GM19372 (cell line): Measurements from ENCODE around the gene CFHR1.

Source experiments
- ATAC-seq: cut with Tn5 transposase; IDR thresholded peaks from one replicate; pipeline ENCODE4 v1.9.1; 2021; ENCODE audit warnings: mild to moderate bottlenecking, low read depth, moderate library complexity; ENCODE audit not compliant: unreplicated experiment

The CFHR1 gene

DNA sequence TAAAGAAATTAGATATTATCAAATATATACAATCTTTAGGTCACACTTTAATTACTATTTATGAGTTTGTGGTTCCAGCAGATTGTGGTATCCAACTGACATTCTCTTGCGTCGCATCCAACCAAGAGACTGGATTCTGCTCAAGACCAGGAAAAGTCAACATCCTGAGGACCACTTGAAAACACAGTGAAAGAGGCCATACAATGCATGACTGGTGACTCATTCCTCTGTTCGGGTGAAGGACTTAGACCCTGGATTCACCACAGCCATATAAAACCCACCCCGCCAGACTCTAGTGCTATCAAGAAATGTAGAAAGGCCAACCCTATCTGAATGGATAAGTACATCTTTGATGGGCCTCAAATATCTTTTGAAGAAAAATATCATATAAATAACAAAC, 53.9 kb downstream of the CFHR1 start:
- no peak for ATAC-seq

DNA sequence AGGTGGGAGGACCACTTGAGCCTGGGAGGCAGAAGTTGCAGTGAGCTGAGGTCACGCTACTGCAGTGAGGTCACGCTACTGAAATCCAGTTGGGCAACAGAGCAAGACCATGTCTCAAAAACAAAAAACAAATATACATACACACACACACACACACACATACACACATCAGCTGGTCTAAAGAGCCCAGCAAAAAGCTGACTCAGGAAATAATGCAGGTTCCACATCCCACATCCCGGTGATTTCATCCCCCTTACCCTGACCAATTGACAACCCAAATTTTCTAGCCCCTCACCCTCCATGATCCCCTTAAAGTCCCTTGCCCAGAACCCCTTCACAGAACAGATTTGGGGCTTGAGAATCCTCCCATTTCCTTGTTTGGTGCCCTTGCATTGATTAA, 56.4 kb downstream of the CFHR1 start:
- ATAC-seq: no peak

DNA sequence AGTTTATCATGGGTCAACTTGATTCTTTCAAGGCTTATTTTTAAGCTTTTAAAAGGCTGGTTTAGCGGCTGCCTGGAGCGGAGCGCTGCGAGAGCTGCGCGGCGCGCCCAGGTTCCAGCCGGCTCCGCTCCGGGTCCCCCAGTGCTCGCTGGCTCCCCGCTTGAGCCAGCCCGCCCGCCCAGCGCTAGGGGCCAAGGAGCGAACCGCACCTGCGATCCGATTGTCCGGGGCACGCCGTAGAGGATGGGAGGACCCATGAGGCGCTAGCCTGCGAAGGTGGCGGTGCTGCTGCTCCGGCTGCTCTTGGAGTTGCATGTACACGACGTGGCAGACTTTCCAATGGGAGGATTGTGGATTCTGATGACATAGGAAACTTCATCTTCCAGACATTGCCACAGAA, 58.4 kb downstream of the CFHR1 start:
- ATAC-seq: no peak
